Astrocyte of the spinal cord (primary cell): ENCODE results near the gene RALGPS1.

Experiments used
- DNase-seq: peaks from one replicate; pipeline ENCODE4 v3.0.0; 2011; ENCODE audit warnings: low read depth, low spot score
- H3K4me3 ChIP-seq: 2 replicates; pipeline ENCODE4 v1.5.1; 2011; ENCODE audit warnings: low read depth, mild to moderate bottlenecking, low read length, moderate library complexity
- in situ Hi-C: cut with HindIII; loops from 2 replicates; pipeline ENCODE4 v1.10.0; 2017; ENCODE audit warnings: low sequenced_read_pairs
- TF ChIP-seq, protein P1 (sequence below): IDR thresholded peaks from 2 replicates; pipeline ENCODE4 v1.5.1; 2012; ENCODE audit warnings: low read depth, mild to moderate bottlenecking, low read length, inconsistent platforms

The RALGPS1 gene

DNA sequence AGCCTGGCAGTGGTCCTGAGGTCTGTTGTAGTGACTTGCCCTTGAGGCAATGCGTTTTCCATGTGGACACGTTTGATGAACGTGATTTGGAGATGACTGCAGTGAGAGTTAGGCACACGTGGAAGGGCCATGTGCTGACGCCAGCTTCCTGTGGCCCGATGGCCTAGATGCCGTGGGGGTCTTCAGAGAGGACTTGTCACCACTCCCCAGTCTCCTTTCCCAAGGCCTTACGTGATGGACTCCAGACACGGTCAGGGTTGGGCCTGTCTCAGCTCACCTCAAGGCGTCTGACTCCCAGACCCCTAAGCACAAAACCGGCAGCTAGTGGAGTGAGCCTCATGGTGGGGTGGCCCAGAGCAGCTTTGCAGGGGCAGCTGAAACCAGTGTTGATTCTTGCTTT lies 115.0 kb downstream of the RALGPS1 start:
- no peak overlapping the region for H3K4me3 ChIP-seq
- in situ Hi-C loops, result no loop called here
- TF ChIP-seq, protein P1, sequence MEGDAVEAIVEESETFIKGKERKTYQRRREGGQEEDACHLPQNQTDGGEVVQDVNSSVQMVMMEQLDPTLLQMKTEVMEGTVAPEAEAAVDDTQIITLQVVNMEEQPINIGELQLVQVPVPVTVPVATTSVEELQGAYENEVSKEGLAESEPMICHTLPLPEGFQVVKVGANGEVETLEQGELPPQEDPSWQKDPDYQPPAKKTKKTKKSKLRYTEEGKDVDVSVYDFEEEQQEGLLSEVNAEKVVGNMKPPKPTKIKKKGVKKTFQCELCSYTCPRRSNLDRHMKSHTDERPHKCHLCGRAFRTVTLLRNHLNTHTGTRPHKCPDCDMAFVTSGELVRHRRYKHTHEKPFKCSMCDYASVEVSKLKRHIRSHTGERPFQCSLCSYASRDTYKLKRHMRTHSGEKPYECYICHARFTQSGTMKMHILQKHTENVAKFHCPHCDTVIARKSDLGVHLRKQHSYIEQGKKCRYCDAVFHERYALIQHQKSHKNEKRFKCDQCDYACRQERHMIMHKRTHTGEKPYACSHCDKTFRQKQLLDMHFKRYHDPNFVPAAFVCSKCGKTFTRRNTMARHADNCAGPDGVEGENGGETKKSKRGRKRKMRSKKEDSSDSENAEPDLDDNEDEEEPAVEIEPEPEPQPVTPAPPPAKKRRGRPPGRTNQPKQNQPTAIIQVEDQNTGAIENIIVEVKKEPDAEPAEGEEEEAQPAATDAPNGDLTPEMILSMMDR, result no peak
- DNase-seq, result no peak

DNA sequence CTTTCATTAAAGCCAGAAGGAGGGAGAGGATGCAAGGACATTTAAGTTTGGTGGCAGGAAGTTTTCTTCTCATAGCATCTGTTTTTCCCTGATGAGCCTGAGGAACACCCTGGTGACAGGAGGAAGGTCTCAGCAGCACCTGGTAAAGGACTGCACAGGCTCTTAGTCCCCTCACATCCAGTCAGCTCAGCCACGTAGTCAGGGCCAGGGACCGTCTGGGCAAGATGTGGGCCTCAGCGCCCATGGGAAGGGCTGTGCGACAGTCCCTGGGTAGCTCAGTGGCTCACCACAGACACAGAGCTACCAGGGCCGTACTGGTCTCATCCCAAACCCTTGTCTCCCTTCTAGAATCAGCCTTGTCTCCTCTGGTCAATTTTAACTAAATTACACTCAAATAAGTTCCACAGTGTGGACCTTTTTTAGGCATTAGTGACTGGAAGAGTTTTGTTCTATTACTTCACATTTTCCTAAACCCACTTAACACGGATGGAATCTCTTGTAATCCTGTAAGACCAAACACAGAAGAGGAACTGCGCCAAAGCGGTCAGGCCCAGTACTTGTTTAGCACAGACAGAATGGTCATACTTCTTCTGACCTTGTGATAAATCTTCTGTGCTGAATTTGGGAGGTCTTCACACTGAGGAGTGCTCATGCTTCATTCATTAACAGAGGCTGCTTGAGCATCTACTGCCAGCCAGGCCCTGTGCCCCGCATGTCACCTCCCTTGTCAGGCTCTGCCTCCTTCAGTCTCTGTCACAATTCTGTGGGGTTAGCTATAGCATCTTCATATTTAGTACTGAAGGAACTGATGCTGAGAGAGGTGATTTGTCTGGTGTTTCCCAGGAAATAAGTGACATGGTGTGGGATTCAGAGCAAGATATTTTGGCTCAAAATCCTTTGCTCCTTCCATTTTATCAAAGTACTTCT lies 116.5 kb downstream of the RALGPS1 start:
- H3K4me3 ChIP-seq, result no peak overlapping the region
- no peak for DNase-seq
- in situ Hi-C loops, result no loop called here
- TF ChIP-seq, protein P1, result no peak

DNA sequence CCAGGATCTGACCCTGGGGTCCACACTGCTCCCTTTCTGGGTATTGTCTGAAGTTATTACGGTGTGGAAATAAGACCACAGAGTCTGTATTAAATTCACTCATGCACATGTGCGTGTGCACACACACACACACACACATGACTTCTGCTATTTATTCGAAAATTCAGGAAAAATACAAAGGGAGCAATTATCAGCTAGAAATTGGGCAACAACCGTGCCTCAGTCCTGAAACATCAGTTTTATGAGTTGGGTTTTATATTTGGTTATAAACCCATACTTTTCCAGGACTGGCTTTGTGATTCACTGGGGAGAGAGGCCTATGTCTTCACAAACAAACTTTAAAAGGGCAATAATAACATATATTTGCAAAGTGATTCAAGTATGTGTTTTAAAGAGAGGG lies 117.7 kb downstream of the RALGPS1 start:
- in situ Hi-C loops, result no loop called here
- TF ChIP-seq, protein P1, result no peak
- no peak for DNase-seq
- no peak overlapping the region for H3K4me3 ChIP-seq

DNA sequence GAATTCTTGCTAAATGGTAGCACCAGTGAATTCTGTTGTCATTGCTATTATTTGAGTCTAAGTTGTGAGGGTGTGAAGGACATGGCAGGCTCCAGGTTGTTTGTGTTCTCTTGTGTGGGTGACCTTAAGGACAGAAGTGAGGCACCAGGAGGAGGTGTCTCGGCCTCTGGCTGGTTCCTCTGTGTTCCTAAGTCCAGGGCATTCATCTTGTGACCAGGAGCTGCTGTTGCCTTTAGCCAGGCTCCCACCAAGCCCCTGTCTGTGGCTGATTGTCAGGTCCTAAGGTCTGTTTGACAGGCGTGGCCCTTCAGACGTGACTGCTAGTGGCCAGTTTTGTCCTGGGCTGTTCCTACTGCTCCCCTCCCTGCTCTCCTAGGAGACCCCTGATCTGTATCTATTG lies 118.5 kb downstream of the RALGPS1 start:
- TF ChIP-seq, protein P1, result no peak
- in situ Hi-C loops, result no loop called here
- DNase-seq, result no peak
- H3K4me3 ChIP-seq, result no peak overlapping the region

DNA sequence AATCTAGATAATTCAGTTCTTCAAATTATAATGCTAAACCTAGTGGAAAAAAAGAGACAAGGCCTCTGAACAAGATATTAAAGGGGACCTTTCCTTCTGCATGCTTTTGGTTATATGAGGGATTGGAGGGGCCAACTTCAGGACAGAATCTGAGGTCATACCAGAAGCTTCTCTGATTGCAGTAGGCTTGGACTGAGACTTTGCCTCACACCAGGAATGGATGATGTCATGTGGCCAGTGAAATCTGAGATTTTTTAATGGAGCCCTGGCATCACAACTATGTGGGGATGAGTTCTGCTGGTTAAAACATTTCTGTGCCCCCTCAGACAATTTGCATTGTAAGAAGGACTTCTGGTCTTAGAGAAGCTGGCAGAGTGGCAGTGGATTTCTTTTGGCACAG lies 119.2 kb downstream of the RALGPS1 start:
- peak; percentile 40 for DNase-seq
- TF ChIP-seq, protein P1, result no peak
- H3K4me3 ChIP-seq, result no peak overlapping the region
- in situ Hi-C loops, result no loop called here

DNA sequence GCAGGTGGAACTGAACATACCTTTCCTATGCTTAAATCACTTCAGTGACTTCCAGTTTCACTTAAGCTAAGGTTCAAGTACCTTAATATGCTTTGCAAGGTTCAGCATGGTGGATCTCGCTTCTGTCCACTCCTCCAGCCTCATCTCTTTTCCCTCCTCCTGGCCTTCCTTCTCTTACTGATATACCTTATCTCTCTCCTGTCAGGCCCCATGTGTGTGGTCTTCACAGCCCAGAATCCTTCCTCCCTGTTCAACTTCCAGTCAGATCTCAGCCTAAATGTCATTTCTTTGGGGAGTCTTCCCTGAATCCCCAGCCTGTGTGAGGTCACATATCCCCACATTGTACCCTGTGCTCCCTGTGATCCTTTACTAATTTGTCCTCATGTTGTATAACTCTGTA lies 120.1 kb downstream of the RALGPS1 start:
- H3K4me3 ChIP-seq, result no peak overlapping the region
- TF ChIP-seq, protein P1, result no peak

More for the DNA sequence above, 120.1 kb downstream of the RALGPS1 start:
- in situ Hi-C loops, result no loop called here
- DNase-seq, result no peak
